ENCODE data around the gene ATF2. TPM values are rescaled to one million over a fixed set of nuclear protein-coding genes. Genes with fewer than 3 reads are reported as not detected.

Gene ATF2
- total and polyA plus RNA-seq, 2 of the 13 experiments (the other 11 are each of a cell fraction or from before 2014, with no cell fraction given) = 91.6 to 95.1 TPM

GRCh38 chr2:175167076-175167791, 769 bp downstream of the ATF2 start (continued):
- peak; percentile 70 for TF ChIP-seq PRDM15 (CRISPR knock-in tag; IDR thresholded peaks at IDR 0.05)
- TF ChIP-seq ZNF674 (CRISPR knock-in tag; IDR thresholded peaks at IDR 0.05; ENCODE audit: low read depth) = no peak
- peak; percentile 7 for TF ChIP-seq YY1 (IDR thresholded peaks at IDR 0.05; ENCODE audit: insufficient read depth, insufficient replicate concordance, low read depth, low read length)
- TF ChIP-seq ZBTB25 (CRISPR knock-in tag; IDR thresholded peaks at IDR 0.05) = 0 out of 2 replicates have a peak, but pooled peaks have one; percentile 41
- 0 out of 2 replicates have a peak, but pooled peaks have one; percentile 5 for TF ChIP-seq LRRFIP1 (CRISPR knock-in tag; conservative IDR thresholded peaks at IDR 0.05)
- no peak for TF ChIP-seq ZSCAN12 (CRISPR knock-in tag; IDR thresholded peaks at IDR 0.05)
- no peak for TF ChIP-seq ZNF567 (CRISPR knock-in tag; IDR thresholded peaks at IDR 0.05; ENCODE audit: borderline replicate concordance)
- TF ChIP-seq ZNF678 (CRISPR knock-in tag; IDR thresholded peaks at IDR 0.05) = 0 out of 2 replicates have a peak, but pooled peaks have one; percentile 12
- TF ChIP-seq GMEB1 (CRISPR knock-in tag; IDR thresholded peaks at IDR 0.05; ENCODE audit: borderline replicate concordance) = no peak
- TF ChIP-seq NFYB (CRISPR knock-in tag; IDR thresholded peaks at IDR 0.05) = no peak
- TF ChIP-seq ZFP91 (CRISPR knock-in tag; IDR thresholded peaks at IDR 0.05; ENCODE audit: borderline replicate concordance) = no peak
- peak; percentile 39; the same call in 1 of the 2 replicates for TF ChIP-seq MBD4 (IDR thresholded peaks at IDR 0.05; ENCODE audit: borderline replicate concordance, low read length)
- no peak for TF ChIP-seq ZNF510 (CRISPR knock-in tag; IDR thresholded peaks at IDR 0.05; ENCODE audit: low read depth)
- TF ChIP-seq ZZZ3 (CRISPR knock-in tag; IDR thresholded peaks at IDR 0.05; ENCODE audit: borderline replicate concordance) = peak; percentile 8; the same call in 1 of the 2 replicates
- TF ChIP-seq ZNF224 (CRISPR knock-in tag; IDR thresholded peaks at IDR 0.05) = 0 out of 2 replicates have a peak, but pooled peaks have one; percentile 8
- no peak for TF ChIP-seq ZNF34 (CRISPR knock-in tag; IDR thresholded peaks at IDR 0.05; ENCODE audit: borderline replicate concordance)
- no peak for TF ChIP-seq RFXAP (CRISPR knock-in tag; IDR thresholded peaks at IDR 0.05; ENCODE audit: borderline replicate concordance)

Measured in HepG2 (cell line).